ENCODE measurements around the gene FARSA.

FARSA gene

GRCh38 chr19:12884202-12884601 is 49.3 kb downstream of the FARSA start:
- in situ Hi-C loops (cut with MboI; ENCODE audit: low pct_unique_long_range_greater_than_20kb, low sequenced_read_pairs, unreplicated experiment) = no loop called here
- TF ChIP-seq CTCF (IDR thresholded peaks at IDR 0.05; ENCODE audit: extremely low read depth, insufficient read depth, missing control alignments) = no peak
- no peak for DNase-seq (ENCODE audit: low spot score)

DNA sequence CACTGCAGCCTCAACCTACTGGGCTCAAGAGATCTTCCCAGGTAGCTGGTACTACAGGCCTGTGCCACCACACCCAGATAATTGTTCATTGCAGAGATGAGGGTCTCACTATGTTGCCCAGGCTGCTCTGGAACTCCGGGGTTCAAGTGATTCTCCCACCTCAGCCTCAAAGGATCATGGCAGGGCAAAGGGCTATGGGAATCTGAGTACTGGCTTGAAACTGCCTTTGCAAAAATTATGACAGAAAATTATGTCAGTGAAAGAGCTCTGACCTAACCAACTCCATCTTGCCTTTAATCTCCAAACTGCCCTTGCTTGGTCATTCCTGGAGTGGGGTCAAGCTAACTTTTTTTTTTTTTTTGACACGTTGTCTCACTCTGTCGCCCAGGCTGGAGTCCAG is 50.9 kb downstream of the FARSA start:
- DNase-seq (ENCODE audit: low spot score) = no peak
- in situ Hi-C loops (cut with MboI; ENCODE audit: low pct_unique_long_range_greater_than_20kb, low sequenced_read_pairs, unreplicated experiment) = no loop called here
- TF ChIP-seq CTCF (IDR thresholded peaks at IDR 0.05; ENCODE audit: extremely low read depth, insufficient read depth, missing control alignments) = no peak

DNA sequence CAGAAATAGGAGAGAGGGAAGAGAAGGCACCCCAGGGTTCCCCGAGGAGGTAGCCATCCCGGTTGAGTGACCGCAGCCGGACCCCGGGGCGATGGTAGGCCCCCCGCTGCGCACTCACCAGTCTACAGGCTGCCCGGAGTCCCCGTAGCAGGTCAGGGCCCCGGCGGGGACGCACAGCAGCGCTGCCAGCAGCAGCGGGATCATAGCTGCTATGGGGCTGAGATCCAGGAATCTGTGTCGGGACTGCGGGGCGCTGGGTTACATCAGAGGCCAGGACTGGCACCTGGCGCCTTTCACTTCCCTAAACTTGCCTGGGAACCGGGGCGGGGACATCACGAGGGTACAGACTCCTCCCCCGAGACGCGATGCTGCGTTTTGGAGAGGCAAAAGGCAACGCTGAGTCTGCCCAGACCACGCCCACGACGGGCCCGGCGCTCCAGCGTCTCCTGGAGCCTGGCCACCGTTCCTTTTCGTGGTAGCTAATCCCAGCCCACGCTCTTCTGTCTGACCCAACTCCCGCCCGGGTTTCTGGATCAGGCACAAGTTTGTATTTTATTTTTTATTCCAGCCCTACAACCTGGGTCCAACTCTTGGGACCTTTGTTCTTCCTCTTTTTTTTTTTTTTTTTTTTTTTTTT is 52.2 kb downstream of the FARSA start, which contains the start of gene DNASE2:
Gene DNASE2 (minus strand): TSS at position 278 of the 637 bp plus-strand sequence. CDS start 74 bp downstream, at position 204.
- in situ Hi-C loops (cut with MboI; ENCODE audit: low pct_unique_long_range_greater_than_20kb, low sequenced_read_pairs, unreplicated experiment) = no loop called here
- no peak for TF ChIP-seq CTCF (IDR thresholded peaks at IDR 0.05; ENCODE audit: extremely low read depth, insufficient read depth, missing control alignments)

DNA sequence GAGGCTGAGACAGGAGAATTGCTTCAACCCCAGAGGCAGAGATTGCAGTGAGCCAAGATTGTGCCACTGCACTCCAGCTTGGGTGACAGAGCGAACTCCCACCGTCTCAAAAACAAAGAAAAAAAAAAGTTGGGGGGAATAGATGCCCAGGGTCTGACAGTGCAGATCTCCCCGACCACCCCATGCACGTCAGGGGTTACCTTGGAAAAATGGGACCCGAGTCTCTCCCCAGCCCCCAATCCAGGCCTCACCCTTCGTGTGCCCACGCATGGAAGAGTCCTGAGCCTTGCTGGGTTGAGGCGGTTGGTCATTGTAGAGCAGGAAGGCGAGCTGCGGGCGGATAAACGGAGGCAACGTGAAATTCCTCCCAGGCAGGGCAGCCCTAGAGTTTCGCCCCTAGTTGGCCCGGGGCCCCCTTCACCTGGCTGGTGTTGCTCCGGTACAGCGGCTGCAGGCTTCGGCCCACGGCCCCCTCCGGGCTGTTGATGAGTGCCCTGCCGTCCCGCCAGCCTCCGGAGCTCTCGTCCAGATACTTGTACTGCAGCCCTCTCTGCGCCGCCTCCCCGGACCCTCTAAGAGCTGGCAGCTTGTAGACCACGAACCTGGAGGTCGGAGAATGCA is 52.9 kb downstream of the FARSA start:
- DNase-seq (ENCODE audit: low spot score) = peak; percentile 63
- in situ Hi-C loops (cut with MboI; ENCODE audit: low pct_unique_long_range_greater_than_20kb, low sequenced_read_pairs, unreplicated experiment) = no loop called here
- no peak for TF ChIP-seq CTCF (IDR thresholded peaks at IDR 0.05; ENCODE audit: extremely low read depth, insufficient read depth, missing control alignments)

More for the DNA sequence above, 52.2 kb downstream of the FARSA start, which contains the start of gene DNASE2:
- peak; percentile 98 for DNase-seq (ENCODE audit: low spot score)

- DNase-seq (ENCODE audit: low spot score) = no peak
- in situ Hi-C loops (cut with MboI; ENCODE audit: low pct_unique_long_range_greater_than_20kb, low sequenced_read_pairs, unreplicated experiment) = no loop called here
- TF ChIP-seq CTCF (IDR thresholded peaks at IDR 0.05; ENCODE audit: extremely low read depth, insufficient read depth, missing control alignments) = no peak
These were observed 58.4 kb downstream of the FARSA start for GRCh38 chr19:12875086-12875485.

GRCh38 chr19:12873891-12874745 is 59.4 kb downstream of the FARSA start:
- no peak for TF ChIP-seq CTCF (IDR thresholded peaks at IDR 0.05; ENCODE audit: extremely low read depth, insufficient read depth, missing control alignments)
- DNase-seq (ENCODE audit: low spot score) = no peak
- in situ Hi-C loops (cut with MboI; ENCODE audit: low pct_unique_long_range_greater_than_20kb, low sequenced_read_pairs, unreplicated experiment) = no loop called here
